Middle frontal gyrus (tissue), 1 donor: ENCODE data around the gene CDK17.
"Not testable (repeated sequence)": the region's sequence is repeated elsewhere in the genome, so short reads cannot be mapped to it uniquely, and the experiment has no call there.

Source experiments
- DNase-seq: peaks from one replicate; pipeline ENCODE4 v3.0.0-alpha.2; 2015; ENCODE audit warnings: low spot score; ENCODE audit errors: extremely low spot score

The CDK17 gene

DNA sequence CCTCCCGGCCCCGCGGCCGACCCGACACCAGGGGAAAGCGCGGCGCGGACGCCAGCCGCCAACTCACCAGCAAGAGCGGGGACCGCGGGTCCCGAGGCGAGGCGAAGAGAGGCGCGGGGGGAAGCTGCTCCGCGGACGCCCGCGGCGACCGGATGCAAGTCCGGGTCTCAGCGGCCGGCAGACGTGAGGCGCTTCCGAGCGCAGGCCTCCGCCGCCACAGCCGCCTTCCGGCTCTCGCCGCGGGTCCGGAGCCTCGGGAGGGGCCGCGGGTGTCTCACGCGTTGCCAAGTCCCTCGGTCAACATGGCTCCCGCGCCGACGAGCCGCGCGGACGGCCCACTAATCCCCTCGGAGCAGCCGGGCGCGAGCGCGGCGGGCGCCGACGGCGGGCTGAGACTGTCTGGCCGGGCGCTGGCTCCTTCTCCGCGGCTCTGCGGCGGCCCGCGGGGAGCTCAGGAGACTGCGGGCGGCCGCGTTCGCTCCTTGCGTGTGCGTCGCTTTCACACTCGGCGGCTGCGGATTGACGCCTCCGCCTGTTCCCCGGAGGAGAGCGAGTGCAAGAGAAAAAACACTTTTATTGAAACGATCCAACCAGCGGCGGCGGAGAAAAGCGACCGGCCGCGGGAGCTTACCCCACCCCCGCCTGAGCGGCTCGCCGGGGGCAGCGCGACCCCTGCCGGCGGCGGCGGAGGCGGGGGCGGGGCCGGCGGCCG, at the start of gene CDK17:
Gene CDK17 (minus strand): TSS at position 521 of the 712 bp plus-strand sequence. CDS start 65,603 bp downstream, outside the sequence.
- DNase-seq: peak; percentile 87

DNA sequence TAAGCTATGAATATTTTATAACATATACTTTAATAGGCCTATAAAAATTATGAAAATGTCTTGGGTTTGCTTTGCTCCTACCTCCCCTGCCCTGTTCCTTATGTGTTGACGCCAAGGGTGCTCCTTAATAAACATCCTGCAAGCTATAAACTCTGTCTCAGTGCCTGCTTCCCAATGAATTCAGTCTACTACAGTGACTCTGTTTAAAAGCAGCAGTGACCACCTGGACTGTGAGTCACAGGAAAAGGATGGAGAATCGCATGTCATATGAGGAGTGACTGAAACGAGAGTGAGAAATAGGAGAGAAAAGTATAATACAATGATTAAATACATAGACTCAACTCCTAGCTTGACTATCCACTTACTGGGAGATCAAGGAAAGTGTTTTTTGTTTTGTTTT, 48.1 kb upstream of the CDK17 start:
- DNase-seq: no peak

DNA sequence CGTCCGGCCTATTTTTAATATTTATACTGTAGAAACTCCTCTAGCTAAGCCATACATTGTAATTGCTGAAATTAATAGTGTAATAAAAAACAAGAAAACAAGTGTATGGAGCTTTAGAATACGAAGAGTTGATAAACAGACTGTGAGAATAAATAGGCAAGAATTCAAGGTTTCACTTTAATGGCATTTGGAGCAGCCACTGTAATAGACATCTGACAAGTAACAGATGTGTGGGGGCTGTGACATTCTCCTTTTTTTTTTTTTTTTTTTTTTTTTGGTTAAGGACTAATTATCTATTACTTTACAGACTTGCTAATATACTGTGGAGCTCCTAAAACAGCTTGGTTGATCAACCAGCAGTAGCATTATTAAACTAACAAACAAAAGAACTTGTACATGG, 47.0 kb upstream of the CDK17 start:
- no peak for DNase-seq

DNA sequence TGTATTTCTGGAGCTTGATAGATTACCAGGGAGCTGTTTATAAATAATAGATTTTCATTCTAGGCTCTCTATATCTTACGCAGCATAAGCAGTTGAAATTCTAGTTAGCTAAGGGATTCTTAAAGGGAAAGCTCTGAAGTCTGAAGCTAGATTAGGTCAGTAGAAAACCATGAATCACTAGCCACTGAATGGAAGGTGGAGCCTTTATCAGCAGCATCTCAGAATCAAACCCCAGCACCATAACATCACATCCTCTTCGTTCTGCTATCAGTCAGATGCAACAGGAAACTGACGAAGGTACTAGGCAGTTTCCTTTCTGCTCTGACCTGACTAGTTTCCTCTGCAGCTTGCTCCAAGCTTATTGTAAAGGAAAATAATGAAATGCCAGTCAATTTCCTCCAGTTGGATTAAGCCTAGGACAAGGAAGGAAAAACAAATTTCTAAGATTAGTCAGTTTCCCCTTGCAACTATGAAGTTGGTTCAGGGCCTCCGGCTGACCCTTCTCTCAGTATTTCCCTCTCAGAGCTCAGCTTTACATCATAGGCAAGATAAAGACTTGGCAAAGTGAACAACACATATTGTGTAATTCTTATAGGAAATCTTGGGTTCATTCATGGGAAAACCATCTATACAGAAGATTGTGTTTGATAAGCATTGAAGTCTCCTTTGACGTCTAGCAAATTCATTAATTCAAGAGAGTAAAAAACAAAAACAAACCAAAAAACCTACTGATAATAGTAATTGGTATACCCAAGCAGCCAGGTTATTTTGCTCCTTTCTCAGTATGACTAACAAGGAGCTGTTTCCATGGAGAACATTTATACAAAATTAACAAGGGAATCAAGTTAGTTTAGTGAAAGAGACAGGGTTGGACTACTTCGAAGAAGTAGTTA, 45.7 kb upstream of the CDK17 start:
- no peak for DNase-seq

DNA sequence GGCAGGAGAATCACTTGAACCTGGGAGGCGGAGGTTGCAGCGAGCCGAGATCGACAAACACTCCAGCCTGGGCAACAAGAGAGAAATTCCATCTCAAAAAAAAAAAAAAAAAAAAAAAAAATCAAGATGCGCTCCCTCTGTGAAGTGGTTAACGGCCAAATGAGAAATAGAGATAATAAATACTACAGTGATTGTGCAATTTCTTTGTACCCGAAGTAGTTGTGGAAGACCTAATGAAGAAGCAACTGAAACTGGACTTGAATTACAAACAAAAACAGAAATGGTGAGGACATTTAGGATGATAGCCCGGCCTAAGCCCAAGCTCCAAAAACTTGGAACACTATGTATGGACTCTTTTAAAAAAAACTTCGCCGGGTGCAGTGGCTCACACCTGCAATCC, 44.2 kb upstream of the CDK17 start:
- no peak for DNase-seq

DNA sequence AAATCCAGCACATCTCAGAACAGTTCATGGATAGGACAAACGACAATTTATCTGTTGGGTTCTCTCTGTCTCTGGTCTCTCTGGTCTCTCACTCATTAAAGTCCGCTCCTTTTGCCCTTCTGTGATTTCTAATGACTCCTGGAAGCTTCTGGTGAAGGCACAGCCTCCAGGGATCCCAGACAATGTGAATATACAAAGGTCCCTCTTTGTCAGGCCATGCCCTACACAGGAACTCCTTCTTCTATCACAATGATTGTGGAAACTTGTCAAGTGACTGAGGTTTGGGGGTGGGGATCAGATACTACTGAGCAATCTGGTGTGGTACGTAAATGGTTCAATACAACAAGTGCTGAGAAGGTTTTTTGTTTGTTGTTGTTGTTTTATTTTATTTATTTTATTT, 42.7 kb upstream of the CDK17 start:
- no peak for DNase-seq

DNA sequence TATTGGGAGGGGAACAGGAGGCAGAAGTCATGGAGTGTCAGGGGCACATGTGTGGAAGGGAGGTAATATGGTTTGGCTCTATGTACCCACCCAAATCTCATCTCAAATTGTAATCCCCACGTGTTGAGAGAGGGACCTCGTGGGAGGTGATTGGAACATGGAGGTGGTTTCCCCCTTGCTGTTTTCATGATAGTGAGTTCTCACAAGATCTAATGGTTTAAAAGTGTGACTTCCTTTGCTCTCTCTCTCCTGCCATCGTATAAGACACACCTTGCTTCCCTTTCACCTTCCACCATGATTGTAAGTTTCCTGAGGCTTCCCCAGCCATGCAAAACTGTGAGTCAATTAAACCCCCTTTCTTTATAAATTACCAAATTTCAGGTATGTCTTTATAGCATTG, 41.6 kb upstream of the CDK17 start:
- DNase-seq: no peak

DNA sequence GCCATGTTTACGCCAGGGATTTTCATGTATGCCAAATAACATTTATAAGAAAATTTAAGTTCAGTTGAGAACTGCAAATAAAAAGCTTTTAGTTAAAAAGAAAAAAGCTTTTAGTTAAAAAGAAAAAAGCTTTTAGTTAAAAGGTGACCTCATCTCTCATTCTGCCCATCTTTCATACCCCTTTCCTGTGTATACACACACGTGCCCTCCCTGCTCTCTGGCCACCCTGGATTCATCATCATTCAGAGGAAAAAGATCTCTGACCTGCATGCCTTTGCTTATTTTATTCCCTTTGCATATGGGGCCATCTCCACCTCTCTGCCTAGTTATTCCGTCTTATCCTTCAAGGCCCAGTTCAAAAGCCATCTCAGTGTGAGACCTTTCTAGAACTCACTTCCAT, 38.1 kb upstream of the CDK17 start:
- no peak for DNase-seq

DNA sequence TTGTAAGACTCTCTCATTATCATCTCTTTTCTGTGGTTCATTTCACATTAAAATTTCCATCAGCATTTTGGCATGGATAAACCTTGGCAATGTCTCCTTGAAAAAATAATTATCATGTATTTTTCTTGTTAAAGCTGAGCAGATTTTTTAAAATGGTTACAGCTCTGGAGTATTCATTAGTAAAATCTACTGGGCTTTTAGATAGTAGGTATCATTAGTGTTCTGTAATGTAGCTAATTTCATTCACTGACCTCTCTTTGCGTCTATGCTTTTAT, 36.9 kb upstream of the CDK17 start:
- DNase-seq: no peak

DNA sequence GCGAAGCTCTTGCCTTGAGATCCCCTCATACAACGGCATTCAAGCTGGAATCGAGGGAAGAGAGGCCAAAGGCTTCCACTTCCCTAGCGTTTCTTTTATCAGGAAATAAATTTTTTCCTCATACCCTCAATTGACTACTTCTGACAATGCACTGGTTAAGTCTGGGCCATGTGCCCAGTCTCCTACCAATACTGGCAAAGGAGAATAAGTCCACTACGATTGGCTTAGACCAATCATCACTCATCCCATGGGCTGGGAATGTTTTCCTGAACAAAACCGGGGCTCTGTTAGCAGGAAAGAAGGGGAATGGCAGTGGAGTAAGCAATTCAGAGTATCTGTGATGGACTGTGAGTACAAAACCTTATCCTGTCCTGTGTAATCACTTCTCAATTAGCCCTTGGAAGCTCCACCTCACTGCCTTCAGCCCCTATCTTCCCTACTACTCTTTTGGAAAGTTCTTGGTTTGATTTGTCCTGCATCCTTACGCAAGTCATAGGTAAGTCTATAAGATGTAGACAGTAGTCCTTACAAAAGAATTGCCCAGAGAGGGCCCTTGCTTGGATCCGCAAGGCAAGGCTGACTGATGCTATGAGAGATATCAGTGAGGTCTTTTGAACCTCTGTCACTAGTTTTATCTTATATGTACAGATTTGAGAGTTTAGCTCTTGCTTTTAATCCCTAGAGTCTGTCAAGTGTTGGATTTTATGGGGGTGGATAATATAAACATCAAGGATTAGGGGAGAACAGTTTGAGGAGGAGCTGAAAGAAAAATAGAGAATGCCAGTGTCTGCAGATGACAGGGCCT, 36.3 kb upstream of the CDK17 start:
- no peak for DNase-seq

DNA sequence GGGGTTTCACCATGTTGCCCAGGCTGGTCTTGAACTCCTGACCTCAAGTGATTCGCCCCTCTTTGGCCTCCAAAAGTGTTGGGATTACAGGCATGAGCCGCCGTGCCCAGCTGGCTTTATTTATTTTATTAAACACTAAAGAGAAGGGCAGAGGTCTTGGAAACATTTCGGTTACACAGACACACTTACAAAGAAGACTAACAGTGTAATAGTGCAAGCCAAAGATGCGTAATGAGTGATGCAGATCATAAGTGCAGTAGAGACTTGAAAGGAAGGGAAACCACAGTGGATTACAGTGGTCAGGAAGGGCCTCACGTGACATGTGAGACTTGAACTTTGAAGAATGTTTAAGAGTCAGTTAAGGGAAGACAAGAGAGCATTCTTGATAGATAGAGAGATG, 33.9 kb upstream of the CDK17 start:
- no peak for DNase-seq

DNA sequence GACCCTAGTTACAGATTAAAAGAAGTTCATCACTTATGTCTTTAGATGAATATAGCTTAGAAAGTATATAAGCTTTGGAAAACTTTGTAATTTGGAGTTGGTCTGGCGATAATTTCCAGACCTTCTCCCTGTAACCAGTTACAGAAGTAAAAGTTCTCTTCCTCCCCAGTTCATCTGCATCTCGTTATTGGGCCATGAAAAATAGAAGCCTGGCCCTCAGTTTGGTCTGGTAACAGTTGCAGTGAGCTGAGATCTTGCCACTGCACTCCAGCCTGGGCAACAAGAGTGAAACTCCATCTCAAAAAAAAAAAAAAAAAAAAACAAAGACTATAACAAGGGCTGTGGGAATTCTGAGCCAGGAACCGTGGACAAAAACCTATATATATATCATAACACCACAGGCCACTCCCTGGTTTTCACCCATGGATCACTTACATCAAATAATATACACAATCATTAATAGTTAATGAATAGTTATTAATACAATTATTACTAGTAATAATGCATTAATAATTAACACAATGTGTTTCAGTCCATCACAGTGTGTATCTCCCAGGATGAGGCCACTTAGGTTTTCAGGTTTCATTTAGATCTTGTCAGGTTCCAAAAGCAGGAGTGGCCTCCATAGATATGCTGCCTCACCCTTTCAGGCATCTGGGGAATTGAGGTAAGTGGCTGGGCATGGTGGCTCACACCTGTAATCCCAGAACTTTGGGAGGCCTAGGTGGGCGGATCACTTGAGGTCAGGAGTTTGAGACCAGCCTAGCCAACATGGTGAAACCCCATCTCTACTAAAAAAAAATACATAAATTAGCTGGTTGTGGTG, 32.5 kb upstream of the CDK17 start:
- not testable (repeated sequence) for DNase-seq

DNA sequence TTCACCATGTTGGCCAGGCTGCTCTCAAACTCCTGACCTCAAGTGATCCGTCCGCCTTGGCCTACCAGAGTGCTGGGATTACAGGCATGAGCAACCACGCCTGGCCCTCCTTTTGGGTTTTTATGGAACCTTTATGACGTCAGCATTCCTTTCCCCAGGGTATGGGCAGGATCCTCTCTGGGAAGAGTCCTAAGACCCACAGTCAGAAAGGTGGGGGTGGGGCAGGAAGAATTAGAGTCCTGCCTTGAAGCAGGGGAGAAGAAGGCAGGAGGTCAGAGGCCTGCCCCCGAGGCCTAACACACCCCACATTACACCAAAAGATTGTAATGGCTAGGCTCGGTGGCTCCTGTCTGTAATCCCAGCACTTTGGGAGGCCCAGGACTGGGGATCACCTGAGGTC, 30.8 kb upstream of the CDK17 start:
- no peak for DNase-seq

DNA sequence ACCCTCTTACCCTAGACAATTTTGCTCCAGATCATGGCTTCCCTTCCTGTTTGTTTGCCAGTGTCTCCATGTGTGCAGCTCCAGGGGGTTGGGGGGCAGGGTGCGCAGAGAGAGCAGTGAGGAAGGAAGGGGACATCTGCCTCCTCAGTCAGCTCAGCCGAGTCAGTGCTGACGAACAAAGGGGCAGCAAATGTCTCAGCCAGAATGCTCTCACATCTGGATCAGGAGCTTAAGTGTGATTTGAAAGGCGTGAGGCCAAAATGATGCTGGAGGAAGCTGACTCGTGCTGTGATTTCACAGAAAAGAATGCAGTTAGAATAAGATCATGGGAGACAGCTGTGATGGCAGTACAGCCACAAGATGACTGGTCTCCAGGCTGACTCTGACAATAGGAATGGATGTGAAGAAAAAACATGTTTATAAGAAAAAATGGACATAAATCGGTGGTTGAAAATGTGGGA, 27.1 kb upstream of the CDK17 start:
- no peak for DNase-seq

DNA sequence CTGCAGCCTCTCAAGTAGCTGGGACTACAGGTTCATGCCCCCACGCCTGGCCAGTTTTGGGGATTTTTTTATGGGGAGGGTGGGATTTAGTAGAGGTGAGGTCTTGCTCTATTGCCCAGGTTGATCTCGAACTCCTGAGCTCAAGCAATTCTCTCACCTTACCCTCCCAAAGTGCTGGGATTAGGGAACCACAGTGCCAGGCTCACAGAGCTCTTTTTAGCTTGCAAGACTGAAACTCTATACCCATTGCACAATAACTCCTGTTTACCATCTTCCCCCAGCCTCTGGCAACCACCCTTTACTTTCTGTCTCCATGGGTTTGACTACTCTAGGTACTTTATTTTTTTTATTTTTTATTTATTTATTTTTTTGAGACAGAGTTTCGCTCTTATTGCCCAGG, 25.7 kb upstream of the CDK17 start:
- no peak for DNase-seq

DNA sequence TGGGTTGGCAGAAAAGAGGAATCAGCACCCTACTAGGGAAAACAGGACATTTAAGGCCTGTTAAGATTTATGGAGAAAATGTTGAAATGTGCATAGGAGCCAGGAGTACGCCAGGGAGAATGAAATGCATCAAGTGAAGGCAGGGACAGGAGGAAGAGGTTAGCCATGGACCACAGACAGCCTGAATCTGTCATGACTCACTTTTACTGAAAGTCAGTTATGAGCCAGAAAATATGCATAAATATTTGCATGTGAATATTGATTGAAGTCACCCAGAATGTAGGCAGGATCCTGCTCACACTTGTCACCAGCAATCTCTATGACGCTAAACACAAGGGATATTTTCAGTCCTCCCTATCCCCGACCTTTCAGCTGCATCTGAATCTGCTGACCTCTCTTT, 25.1 kb upstream of the CDK17 start:
- DNase-seq: no peak

DNA sequence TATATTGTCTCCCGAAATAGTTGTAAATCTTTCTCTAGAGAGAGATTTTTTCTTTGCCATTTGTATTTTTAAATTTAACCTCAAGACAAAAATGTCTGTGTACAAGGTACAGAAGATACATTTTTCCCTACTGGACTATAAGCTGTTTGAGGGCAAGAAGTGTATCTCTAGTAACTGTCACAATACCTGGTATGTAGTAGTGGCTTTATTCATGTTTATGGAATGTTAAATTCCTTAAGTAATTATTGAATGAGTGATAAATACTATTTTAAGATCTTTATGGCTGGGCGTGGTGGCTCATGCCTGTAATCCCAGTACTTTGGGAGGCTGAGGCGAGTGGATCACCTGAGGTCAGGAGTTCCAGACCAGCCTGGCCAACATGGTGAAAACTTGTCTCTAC, 24.4 kb upstream of the CDK17 start:
- no peak for DNase-seq

DNA sequence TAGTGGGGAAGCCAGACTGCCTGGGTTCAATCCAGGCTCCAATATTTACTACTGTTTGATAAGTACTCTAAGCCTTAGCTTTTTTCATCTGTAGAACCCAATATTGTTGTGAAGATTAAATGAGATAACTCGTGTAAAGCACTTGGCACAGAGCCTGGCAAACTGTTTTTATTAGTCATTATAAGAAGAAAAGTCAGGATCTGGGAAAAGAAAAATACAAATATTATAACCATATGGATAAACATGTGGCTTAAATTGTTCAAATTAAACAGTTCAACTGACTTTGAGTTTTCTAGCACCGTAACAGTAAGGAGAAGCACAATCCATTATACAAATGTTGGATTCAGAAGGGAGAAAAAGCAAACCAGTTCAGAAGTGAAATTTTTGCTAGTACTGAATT, 22.0 kb upstream of the CDK17 start:
- DNase-seq: no peak

DNA sequence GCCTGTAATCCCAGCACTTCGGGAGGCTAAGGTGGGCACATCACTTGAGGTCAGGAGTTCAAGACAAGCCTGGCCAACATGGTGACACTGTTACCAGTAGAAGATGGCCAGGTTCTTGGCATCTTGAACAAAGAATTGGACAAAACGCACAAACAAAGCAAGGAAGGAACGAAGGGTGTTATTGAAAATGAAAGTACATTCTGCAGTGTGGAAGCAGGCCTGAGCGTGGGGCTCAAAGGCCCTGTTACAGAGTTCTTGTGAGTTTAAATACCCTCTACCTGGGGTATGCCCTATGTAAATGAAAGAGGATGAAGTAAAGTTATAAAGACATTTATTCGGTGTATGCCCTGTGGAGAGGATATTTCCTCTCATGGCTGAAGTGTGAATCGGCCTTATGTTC, 20.8 kb upstream of the CDK17 start:
- no peak for DNase-seq

DNA sequence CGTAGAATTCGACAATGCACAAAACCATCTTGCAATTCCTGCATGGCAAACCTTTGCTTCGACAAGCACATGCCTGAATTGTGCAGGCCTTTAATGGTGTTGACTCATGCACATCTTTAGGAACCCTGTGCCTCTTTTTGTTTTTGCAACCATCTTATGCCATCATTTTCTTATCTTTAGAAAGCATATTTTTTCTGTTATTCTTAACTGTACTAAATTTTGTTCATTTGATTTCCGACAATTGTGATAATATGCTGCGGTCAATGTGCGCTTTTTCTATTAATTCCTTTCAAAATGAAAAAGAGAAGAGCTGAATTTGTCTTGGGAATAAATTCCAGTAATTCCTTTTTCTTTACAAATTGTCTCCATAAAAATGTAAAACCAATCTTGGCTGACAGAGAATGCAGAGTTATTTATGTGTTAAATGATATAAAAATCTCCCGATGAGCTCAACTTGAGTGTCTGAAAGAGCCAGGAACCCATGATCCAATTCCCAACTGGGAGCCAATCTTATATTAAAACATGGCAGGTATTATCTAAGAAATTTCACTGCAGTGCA, 20.1 kb upstream of the CDK17 start:
- DNase-seq: no peak
